GM21367 (cell line): ENCODE results near the gene ZNF467.

Experiments
- ATAC-seq: cut with Tn5 transposase; IDR thresholded peaks from one replicate; pipeline ENCODE4 v1.9.1; 2021; ENCODE audit not compliant: unreplicated experiment

Gene ZNF467

GRCh38 chr7:149729586-149729982 lies 43.8 kb downstream of the ZNF467 start:
- ATAC-seq = no peak

DNA sequence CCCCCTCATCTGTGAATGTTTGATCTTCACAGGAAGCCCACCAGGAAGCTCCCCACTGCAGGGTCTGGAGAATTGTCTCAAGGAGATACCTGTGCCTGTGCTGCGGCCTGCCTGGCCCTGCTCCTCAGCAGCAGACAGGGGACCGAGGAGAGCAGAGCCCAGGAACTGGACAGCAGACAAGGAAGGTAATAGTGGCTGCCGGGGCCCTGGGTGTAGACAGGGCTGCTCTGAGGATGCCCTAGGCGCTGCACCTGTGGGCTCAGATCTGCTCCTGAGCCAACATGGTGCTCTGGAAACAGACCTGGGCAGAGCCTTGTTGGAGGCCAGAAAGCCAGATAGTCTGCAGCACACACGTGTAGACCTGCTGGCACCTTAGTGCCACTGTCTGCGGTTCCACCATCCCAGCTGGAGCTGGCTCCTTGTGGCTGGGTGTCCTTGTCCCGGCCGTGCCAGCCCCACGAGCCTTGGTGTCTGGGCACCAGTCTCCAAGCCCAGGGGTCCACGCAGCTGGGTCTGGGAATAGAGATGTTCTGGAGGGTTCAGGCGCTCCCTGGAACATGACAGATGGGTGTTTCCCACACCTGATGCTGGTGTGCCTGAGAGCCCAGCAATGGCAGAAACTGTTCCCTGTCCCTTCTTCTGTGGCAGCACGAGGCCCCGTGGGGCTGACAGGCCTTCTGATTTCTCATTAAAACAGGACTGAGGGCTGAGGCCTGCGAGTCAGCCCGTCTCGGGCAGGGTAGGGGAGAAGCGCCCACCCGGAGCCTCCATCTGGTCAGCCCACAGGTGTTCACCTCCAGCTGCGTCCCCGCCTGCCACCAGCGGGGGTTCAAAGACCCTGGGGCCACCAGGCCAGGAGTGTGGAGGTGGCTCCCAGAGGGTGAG lies 44.7 kb downstream of the ZNF467 start:
- no peak for ATAC-seq

DNA sequence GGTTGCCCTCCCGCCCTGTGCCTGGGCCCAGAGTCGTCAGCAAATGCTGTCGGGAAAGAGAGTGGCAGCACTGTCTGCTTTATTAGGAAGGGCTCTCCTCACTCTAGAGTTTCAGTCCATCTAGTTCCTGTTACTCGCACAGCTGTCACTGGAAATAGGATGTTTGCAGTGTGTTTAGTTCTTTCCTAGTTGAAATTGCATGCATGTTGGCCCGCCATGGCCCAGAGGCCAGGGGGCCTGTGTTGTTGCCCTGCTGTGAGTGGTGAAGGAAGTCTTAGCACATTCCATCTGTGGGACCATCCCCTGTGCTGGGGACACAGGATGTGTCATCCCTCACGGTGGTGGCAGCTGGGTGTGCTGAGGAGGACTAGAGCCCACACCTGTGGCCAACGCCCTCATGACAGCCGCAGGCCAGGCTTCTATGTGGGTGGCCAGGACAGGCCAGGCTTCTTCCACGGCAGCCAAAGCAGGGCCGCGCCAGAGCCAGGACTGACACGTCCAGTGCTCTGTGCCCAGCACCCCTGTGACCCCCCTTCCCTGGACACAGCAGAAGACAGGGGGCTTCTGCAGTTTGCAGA lies 45.4 kb downstream of the ZNF467 start:
- ATAC-seq = no peak

DNA sequence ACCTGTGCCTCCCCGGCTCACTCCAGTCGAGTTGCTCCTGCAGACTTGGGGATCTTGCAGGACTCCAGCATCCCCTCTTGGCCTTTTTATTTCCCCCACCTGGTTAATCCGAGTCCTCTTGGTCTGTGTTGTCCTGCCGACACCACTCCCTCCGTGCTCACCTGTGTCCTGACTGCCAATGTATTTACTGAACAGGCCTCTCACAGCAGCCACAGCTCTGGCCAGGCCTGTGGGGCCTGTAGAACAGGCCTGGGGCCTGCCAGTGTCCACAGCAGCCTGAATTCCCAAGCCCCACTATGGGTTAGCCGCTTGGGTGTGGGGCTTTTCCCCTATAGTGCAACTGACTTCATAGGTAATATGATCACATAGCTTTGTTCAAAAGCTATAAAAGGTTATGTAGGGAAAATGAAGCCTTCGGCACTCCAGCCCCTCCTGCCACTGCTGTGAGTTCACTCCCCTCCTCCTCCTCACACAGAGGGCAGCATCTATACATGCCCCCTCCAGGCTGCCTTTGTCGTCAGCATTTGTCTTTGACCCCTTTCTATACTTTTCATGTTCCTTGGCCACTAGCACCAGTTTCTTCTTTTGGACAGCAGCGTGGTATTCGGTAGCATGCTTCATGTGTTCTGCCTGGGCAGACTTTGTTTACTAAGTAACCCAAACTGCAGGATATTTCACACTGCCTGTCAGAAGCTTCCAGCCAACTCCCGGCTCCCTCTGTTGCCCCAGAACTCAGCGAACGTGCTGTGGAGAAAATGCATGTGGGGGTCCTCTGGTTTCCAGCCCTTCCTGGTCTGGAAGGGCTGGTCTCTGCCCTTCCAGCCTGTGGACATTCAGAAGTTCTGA lies 46.1 kb downstream of the ZNF467 start:
- no peak for ATAC-seq

GRCh38 chr7:149725916-149726315 lies 47.5 kb downstream of the ZNF467 start:
- ATAC-seq = no peak

GRCh38 chr7:149725426-149725821 lies 48.0 kb downstream of the ZNF467 start:
- no peak for ATAC-seq

- ATAC-seq = no peak
These were observed 48.5 kb downstream of the ZNF467 start for GRCh38 chr7:149724661-149725425.

DNA sequence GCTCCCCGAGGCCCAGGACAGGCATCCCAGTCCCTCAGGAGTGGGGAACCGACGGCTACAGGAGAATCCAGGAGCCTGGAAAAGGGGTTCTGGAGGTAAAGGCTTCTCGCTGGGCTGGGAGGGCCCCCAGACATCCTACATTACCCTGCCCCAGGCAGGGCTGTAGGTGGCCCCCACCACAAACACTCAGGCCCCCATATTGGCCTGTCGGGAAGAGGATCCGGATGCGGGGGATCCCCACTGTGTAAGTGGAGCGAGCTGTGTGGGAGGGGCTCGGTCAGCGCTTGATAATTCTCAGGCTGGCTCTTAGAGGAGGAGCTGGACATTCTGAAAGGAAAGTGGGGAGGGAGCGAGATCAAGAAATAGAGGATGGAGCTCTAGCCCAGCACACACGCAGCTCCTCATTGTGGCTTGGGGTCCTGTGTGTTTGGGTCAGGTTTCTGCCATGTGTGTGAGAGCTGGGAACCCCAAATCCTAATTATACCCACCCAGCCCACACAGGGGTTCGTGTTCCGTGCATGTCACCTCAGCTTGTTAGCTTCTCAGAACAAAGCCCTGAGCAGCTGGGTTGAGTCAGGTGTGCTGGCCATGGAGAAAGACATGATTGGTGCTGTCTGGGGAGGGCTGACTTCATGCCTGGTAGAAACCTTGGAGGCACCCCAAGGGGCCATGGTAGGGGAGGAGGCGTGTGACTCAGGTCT lies 49.4 kb downstream of the ZNF467 start:
- ATAC-seq = no peak

- no peak for ATAC-seq
These were observed 50.2 kb downstream of the ZNF467 start for GRCh38 chr7:149723082-149723767.

DNA sequence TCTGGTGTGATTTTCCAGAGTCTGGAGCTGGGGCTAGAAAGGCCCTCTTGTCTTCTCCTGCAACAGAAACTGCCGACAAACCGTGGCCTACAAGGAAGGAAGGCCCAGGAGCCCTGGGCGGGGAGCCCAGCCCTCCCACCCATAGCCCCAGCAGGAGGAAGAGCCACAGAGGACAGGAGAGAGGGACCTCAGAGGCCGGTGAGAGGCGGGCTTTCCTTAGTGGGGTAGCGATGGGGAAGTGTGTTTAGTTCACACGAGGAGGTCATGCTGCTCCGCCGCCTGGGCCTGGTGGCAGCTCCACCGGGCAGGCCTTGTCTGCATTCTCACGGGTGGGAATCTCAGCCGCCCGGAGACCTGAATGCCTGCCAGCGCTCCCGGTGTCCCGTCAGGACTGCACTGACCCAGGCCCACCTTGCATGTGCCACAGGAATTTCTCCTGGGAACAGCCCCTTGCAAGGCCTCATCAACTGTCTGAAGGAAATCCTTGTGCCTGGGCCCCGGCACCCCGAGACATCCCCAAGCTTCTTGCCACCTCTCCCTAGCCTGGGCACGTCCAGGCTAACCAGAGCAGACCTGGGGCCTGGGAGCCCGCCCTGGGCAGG lies 50.9 kb downstream of the ZNF467 start:
- no peak for ATAC-seq

- no peak for ATAC-seq
These were observed 52.2 kb downstream of the ZNF467 start for GRCh38 chr7:149721084-149721601.

GRCh38 chr7:149720372-149721083 lies 52.9 kb downstream of the ZNF467 start:
- no peak for ATAC-seq

DNA sequence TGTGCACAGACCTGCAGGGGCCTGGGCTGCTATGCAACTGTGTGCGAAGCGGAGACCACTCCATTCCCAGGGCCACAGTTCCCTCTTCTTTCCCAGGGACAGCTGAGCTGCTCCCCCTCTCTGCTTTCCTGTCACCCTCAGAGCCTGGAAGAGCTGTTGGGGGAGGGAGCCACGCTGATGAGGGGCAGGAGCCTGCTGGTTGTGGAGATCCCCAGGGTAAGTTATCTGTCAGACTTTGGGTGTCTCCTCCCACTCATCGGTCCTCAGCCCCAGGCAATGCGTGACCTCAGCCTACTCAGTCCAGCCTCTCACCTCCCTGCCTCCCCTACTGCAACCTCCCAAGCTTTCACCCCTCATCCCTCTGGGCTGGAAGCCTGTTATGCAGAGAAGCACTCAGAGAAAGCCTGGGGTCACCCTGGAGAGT lies 53.5 kb downstream of the ZNF467 start:
- no peak for ATAC-seq

DNA sequence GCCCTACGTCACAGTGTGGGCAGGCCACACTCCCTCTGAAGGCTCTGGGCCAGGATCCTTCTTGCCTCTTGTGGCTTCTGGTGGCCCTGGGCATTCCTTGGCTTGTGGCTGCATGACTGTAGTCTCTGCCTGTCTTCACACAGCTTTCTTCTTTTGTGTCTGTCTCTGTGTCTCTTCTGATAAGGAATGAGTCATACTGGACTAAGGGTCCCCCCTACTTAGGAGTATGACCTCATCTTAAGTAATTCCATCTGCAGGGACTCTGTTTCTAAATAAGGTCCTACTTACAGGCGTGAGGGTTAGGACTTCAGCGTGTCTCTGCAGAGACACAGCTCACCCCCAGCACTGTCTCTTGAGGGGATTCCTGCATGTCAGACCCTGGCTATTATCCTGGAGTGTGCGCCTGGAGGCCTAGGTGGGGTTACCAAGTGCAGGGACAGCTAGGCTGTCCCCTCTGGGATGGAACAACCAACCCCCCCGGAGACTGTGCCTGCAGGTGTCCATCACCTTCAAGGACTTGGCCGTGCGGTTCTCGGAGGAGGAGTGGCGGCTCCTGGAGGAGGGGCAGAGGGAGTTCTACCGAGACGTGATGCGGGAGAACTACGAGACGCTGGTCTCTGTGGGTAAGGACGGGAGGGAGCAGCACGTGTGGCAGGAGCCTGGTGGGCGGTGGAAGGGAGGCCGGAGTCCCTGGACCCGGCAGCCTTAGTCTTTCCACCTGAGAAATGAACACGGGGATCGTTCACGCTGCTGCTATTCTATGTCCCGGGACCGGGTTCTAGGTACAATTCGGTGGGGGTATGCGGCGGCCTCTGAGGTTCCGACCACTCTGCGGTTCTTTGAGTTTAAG lies 54.1 kb downstream of the ZNF467 start:
- no peak for ATAC-seq

DNA sequence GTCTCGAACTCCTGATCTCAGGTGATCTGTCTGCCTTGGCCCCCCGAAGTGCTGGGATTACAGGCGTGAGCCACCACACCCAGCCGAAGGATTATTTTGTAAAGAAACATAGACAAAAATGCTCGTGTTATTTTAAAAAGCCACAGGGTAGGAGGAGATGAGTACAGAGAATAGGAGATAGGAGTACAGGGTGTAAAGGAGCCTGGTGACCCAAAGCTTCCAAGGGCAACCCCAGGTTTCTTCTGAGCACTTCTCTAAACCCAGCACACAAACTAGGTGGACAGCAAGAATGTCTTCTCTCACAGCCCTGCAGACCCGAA lies 54.7 kb downstream of the ZNF467 start:
- ATAC-seq = no peak

DNA sequence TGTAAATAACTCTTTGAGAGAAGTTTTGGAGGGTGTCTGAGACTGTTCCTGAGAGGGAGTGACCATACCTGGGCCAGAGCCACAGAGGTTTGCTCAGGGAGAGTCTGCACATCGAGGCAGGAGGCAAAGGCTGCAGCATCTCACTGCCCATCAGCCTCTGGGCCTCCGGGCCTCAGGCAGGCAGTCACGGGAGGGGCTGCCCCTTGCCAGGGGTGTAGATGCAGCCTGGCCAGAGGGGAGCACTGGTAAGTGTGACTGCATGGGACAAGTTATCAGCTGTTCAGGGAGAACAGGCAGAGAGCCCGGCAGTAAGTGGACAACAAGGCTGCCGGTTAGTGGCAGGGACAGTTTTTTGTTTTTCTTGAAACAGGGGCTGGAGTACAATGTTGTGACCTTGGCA lies 55.9 kb downstream of the ZNF467 start:
- no peak for ATAC-seq

GRCh38 chr7:149716932-149717307 lies 56.5 kb downstream of the ZNF467 start:
- ATAC-seq = no peak
